GM19240 (cell line): ENCODE data around the gene PMVK.

Experiments used
- DNase-seq: peaks from one replicate; pipeline ENCODE4 v3.0.0; 2011; ENCODE audit warnings: low spot score; ENCODE audit not compliant: insufficient read length

The PMVK gene

GRCh38 chr1:154967331-154967950 is 30.9 kb upstream of the PMVK start:
- DNase-seq: no peak

GRCh38 chr1:154966111-154966510 is 29.6 kb upstream of the PMVK start:
- DNase-seq: no peak

- no peak for DNase-seq
Measured at GRCh38 chr1:154964359-154964758, 27.8 kb upstream of the PMVK start.

DNA sequence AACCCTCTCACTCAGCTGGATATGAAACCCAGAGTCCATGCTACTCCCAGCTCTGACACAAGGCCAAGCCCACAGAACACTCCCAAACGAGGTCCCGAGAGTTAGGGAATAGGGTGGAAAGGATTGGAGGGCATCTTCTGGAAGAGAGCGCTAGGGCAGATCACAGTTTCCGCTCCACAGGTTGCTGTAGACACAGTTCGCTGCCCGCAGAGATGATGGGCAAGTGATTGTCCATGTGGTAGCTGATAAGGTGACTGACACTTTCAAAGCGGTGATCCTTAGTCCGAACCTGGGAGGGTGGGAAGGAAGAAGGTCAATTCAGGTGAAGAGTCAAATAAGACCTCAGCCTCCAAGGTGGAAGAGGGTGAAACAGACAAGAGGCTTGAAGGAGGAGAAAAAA is 27.1 kb upstream of the PMVK start:
- no peak for DNase-seq

GRCh38 chr1:154962795-154963330 is 26.3 kb upstream of the PMVK start:
- no peak for DNase-seq

GRCh38 chr1:154962156-154962749 is 25.7 kb upstream of the PMVK start:
- DNase-seq: peak; percentile 43

DNA sequence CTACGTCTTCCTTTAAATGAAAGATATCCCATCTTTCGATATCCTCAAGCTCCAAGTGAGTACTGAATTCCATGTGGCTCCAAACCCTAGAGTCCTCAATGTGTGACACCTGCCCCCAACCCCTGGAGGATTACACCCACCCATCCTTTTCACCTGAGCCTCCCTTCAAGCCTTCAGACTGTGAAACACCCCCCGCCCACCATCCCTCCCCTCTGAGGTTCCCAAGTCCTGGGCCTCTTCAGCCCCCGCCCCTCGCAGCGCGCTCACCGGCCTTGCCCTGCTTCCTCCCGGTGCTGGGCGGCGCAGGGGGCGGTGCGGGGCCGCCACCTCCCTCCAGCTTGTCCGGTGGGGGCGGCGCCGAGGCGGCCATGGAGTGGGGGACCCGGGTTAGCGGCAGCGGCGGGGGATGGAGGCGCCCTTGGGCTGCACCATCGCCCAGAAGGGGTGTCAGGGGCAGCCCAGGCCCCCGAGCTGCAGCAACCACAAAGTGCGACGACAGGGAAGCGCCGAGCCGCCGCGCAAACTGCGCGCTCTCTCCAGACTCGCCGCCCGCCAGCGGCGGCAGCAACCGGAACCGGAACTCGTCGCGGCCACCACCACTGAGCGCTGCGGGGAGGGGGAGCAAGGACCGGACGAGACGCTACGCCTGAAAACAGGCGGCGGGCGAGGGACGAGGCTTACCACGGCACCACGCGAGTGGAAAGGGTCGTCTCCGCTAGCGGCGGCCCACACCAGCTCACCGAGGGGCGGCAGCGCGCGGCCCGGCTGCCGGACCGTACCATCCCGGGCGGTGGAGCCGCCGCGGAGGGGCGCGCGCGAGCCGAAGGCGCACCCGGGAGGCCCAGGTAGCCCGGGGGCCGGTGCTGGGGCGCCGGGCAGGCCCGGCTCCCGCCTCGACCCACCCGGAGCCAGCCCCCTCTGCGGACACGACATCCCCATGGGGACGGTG is 25.0 kb upstream of the PMVK start, which contains the start of gene PYGO2:
TSS of gene PYGO2 (minus strand) at position 576 of the 949 bp plus-strand sequence. CDS start at position 370, 206 bp downstream.
- peak; percentile 82 for DNase-seq

GRCh38 chr1:154960446-154961136 is 24.1 kb upstream of the PMVK start:
- no peak for DNase-seq

- no peak for DNase-seq
Measured at GRCh38 chr1:154959426-154959780, 22.9 kb upstream of the PMVK start.

GRCh38 chr1:154958681-154959425 is 22.3 kb upstream of the PMVK start:
- no peak for DNase-seq

DNA sequence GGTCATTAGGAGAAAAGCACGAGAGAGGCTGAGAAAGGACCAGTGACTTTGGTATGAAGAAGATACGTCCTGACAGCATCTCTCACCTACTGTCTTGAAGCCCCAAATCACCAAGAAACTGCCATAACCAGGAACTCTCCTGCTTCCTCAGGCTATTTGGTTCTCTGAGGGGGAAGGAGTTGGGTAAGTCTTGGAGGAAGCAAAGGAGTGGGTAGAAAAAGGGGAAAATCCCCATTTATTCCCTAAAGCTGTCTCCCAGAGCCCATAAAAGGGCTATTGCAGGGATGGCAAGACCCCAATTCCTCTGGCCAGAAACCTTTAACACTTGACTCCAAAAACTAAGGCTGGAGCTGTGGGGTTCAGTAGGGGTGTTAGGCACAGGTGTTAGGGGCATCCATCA is 21.5 kb upstream of the PMVK start:
- no peak for DNase-seq

DNA sequence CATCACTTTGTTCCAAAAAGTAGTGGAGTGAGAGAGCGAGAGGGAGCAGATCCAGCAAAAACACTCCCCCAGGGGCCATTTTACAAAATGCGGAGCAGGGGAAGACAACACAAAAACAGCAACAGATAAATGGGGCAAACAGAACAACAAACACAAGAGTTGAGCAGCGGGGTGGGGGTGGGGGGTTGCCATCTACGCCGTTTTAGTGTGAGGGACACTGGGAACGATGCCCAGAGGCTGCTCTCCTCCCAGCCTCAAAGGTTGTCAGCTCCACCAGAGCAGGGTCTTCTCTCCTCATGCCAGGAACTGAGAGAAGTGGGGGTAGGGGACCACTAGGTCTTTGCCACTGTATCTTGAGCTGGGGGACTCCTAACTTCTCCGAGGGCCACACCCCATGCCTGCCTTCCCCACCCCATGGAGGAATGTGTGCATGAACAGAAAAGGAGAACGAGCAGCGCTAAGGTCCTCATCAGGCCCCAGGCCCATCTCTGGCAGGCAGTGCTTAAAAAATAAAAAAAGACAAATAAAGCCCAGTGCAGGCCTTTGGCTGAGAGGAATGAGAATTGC is 20.7 kb upstream of the PMVK start:
- no peak for DNase-seq

DNA sequence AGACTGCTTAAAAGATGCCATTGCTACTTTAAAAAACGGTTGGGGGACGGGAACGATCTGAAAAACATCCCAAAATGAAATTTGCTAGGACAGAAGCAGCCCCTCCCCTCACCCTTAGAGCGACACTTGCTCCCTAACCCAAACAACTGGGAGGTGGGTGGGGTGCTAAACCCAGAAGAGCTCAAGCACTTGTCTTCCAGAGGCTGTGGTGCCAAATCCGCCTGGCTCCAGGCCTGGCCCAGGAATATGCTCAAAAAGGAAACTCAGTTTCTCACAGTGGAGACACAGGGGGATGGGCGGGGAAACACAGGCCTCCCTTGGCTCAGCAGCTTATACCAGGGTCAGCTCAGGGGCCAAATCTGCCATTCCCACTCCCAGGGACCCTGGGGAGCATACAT is 20.0 kb upstream of the PMVK start:
- DNase-seq: no peak

DNA sequence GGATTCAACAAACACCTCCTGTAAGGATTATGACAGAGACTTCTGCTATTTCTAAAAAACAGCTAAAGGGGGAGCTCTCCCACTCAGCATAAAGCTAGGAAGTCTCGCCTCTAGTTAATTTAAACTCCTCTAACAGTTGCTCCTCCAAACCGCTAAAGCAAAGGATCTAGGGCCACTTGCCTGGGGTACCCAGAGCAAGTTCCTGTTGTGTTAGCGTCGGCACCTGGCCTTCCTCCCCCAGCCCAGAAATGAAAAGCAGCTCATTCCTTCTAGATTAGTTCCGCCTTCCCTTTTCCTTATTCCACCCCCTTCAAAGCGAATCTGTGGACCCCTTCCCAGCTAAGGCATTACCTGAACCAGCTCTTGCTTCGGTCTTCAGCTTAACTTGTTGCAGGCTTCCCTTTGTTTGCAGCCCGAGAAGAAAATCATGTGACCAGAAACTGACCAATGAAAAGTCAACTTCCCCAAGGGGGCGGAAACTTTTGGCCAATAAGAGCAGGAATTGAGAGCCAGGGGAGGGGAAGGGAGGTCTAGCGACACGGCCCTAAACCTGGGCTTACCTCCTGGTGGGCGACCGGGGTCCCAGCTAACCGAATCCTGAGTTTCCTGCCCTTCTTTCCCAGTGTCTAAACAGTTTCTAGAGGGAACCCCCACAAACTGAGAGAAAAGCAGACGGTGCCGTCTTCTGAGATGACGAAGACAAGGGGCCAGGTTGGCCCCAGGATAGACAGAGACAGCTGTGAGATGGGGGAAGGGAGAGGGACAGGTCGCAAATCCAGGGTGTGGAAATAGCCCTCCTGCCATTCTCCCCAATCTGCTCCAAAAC is 19.4 kb upstream of the PMVK start, which contains the start of gene PBXIP1:
TSS of gene PBXIP1 (minus strand) at position 382 of the 826 bp plus-strand sequence. CDS start 2,378 bp downstream, outside the sequence.
- peak; percentile 97 for DNase-seq

DNA sequence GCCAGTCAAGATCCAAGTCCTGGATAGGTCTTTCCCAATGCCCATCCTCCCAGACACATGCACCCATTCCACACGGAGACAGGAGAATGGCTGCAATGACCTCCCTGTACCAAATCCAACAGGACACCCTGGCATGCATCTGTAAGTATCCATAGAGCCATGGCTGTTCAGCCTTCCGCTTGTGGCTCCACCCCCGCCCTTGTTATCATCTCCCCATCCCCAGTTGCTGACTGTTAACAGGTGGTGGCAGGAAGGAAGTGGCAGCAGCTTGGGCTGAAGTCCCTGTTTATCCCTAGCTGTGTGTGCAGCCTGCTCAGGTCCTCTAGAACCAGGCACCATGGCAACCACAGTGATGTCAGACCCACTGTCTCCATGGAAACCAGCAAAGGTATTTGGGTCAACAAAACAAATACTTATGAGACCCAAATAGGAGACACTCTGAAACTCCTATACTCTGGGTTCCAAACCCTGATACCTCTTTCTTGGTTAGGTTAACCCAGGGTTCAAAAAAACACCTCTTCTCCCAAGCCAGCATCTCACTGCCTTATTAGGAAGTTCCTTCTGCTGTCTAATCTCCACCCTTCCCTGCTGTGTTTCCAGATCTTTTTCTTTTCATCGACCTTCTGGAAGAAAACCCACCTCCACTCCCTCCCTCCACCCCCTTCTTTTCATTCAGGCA is 18.7 kb upstream of the PMVK start:
- peak; percentile 81 for DNase-seq

GRCh38 chr1:154954541-154954940 is 18.0 kb upstream of the PMVK start:
- no peak for DNase-seq

DNA sequence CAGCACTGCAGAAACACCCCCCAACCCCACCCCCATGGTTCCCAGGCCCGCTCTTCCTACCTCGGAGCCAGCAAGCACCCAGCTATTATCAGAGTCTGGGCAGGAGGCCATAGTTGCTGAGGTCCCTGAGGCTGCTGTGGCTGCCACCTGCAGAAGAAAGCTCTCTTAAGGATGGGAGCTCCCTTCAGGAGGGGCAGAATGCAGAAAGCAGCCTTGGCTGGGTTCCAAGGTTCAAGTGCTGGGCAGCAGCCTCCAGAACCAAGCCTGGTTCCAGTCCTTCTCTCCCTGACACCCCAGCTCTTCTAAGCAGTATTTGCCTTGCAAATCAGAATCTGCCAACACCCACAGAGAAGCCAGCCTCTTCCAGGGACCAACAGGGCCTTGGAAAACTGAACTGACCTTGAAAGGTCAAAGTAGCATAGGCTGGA is 17.1 kb upstream of the PMVK start:
- DNase-seq: no peak

DNA sequence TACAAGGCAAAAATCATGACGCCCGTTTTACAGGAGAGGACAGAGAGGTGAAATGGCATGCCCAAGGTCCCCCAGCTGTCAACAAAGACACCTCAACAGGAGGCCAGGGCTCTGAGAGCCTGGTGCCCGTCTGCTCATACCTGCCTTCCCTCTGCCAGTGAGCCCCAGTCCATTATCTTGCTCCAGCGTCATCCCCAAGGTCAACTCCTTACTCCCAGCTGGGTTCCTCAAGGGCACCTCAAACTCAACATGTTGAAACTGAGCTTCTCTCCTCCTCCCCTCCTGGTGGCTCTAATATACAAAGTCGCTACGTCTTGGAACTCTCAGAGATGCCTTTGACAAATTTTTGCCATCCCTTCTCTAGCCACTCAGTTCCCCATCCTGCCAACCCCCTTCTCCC is 16.1 kb upstream of the PMVK start:
- DNase-seq: no peak
